ENCODE results near the gene GRIP1.

- TF ChIP-seq YY1 (IDR thresholded peaks at IDR 0.05; ENCODE audit: insufficient read depth, insufficient read length) (no peak), SUZ12 (IDR thresholded peaks at IDR 0.05; ENCODE audit: extremely low read depth, insufficient read depth, insufficient read length) (no peak), ZNF274 (IDR thresholded peaks at IDR 0.05; ENCODE audit: low read depth, low read length) (no peak)
Observed at GRCh38 chr12:66388517-66388916, 290.4 kb downstream of the GRIP1 start.

Data from NT2/D1 (cell line).